GM12891 (cell line): Measurements from ENCODE around the gene RPL5.
A peak's percentile ranks its signal among the peaks of the same experiment; 100 is the strongest.

ENCODE experiments used
- DNase-seq: peaks from one replicate; pipeline ENCODE4 v3.0.0; 2011; ENCODE audit warnings: low spot score; ENCODE audit not compliant: insufficient read length
- FAIRE-seq: peaks from 2 replicates; lab custom pipeline; 2011; peaks lifted over from hg19 to GRCh38; lab: Jason Lieb, UNC
- PAX5 ChIP-seq: IDR thresholded peaks from 2 replicates; pipeline ENCODE4 v1.6.1; 2011; ENCODE audit warnings: low read length, moderate library complexity, mild to moderate bottlenecking; ENCODE audit not compliant: insufficient read depth, severe bottlenecking
- POLR2A ChIP-seq: IDR thresholded peaks from 2 replicates; pipeline ENCODE4 v1.6.1; 2011; ENCODE audit warnings: low read depth, low read length, control low read depth
- POLR2AphosphoS5 ChIP-seq: IDR thresholded peaks from 2 replicates; pipeline ENCODE4 v1.6.1; 2011; ENCODE audit warnings: low read depth, low read length, control low read depth
- POU2F2 ChIP-seq: IDR thresholded peaks from 2 replicates; pipeline ENCODE4 v1.6.1; 2011; ENCODE audit warnings: low read depth, mild to moderate bottlenecking, control low read depth, low read length, moderate library complexity
- SPI1 ChIP-seq: IDR thresholded peaks from 2 replicates; pipeline ENCODE4 v1.6.1; 2011; ENCODE audit warnings: low read depth, low read length, control low read depth
- TAF1 ChIP-seq: IDR thresholded peaks from 2 replicates; pipeline ENCODE4 v1.6.1; 2011; ENCODE audit warnings: low read depth, low read length, control low read depth

Gene RPL5

DNA sequence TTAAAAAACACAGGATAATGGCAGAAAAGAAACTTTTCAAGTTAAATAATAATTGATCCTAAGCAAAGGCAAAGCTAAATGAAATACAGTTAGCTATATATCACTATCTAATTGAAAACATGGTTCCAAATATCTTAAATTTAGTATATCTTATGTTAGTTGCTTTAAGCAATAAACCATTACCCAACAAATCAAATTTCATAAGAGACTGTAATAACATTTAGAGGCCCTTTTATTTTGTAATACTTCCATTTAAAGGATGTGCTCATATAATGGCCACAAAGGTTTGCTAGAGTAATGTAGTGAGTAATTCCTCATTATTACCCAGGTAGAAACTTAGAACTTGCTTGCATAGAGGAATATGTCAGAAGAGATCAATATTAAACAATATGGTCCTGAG, 32.3 kb downstream of the RPL5 start:
- DNase-seq (no peak), FAIRE-seq (no peak)
- no peak for TF ChIP-seq TAF1
- no peak for TF ChIP-seq PAX5
- no peak for TF ChIP-seq POLR2A
- no peak for TF ChIP-seq POLR2AphosphoS5
- TF ChIP-seq SPI1, result no peak
- TF ChIP-seq POU2F2, result no peak

- no peak for TF ChIP-seq POLR2AphosphoS5
- TF ChIP-seq PAX5, result no peak
- TF ChIP-seq POU2F2, result no peak
- no peak for TF ChIP-seq SPI1
- TF ChIP-seq TAF1, result no peak
- TF ChIP-seq POLR2A, result no peak
- DNase-seq, result no peak
- FAIRE-seq, result peak; percentile 13
Measured at GRCh38 chr1:92870591-92870990, 38.8 kb downstream of the RPL5 start.

- no peak for FAIRE-seq
- DNase-seq, result no peak
- TF ChIP-seq TAF1 (no peak), POLR2A (no peak), POU2F2 (no peak)
Measured at GRCh38 chr1:92872719-92873118, 40.9 kb downstream of the RPL5 start.

GRCh38 chr1:92874987-92875386, 43.1 kb downstream of the RPL5 start:
- TF ChIP-seq POLR2AphosphoS5, result no peak
- no peak for TF ChIP-seq PAX5
- no peak for TF ChIP-seq TAF1
- TF ChIP-seq POU2F2, result no peak
- TF ChIP-seq POLR2A, result no peak
- TF ChIP-seq SPI1, result no peak
- DNase-seq (no peak), FAIRE-seq (no peak)

GRCh38 chr1:92876351-92876750, 44.5 kb downstream of the RPL5 start:
- DNase-seq (no peak), FAIRE-seq (no peak)
- no peak for TF ChIP-seq POU2F2
- no peak for TF ChIP-seq POLR2AphosphoS5
- TF ChIP-seq PAX5, result no peak
- no peak for TF ChIP-seq POLR2A
- no peak for TF ChIP-seq SPI1
- TF ChIP-seq TAF1, result no peak

DNA sequence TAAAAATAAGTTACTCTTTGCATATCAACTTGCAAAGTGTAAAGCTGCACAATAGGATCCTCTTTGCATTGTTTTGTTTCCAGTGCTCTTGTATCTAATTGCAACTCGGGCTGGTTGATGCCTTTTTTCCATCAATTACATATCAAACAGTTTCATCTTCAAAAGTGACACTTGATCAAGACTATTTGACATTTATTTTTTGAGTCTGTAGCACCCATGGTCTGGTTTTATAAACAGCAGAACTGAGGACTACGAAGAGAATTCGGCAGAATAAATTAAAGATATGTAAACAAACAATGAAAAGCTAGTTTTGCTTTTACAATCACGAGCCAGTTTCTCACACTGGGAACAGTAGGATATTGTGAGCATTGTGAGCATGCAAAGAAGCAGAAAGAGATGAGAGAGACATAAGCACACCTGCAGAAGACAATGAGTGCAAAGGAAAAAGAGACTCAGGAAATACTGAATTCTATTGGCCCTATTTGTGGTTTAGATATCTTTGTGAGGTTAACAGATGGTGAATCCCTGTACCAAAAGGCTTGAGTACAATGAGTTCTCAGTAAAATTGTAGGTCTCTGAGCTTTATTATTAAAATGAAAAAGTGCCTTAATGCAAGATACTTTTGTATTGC, 45.4 kb downstream of the RPL5 start:
- TF ChIP-seq PAX5 (no peak), POU2F2 (no peak), SPI1 (no peak), TAF1 (no peak), POLR2AphosphoS5 (no peak), POLR2A (no peak)
- DNase-seq, result no peak
- no peak for FAIRE-seq

DNA sequence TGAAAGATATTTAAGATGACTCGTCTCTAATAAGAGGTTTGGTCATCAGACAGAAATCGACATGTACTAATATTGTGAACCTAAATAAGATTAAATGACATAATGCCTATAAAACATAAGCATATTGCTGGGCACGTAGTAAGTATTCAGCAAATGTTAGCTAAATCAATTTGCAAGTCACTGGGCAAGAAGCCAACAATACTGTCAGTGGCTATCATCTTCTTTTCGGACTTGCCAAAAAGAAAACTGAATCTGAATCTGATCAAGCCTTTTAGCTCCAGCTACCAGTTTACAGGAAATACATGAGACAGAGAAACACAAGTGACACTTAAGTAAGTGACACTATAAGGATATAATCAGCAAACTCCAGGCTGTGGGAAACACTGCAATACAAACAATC, 46.0 kb downstream of the RPL5 start:
- TF ChIP-seq PAX5 (no peak), POLR2A (no peak), POLR2AphosphoS5 (no peak), TAF1 (no peak), SPI1 (no peak), POU2F2 (no peak)
- DNase-seq (no peak), FAIRE-seq (peak; percentile 60)

DNA sequence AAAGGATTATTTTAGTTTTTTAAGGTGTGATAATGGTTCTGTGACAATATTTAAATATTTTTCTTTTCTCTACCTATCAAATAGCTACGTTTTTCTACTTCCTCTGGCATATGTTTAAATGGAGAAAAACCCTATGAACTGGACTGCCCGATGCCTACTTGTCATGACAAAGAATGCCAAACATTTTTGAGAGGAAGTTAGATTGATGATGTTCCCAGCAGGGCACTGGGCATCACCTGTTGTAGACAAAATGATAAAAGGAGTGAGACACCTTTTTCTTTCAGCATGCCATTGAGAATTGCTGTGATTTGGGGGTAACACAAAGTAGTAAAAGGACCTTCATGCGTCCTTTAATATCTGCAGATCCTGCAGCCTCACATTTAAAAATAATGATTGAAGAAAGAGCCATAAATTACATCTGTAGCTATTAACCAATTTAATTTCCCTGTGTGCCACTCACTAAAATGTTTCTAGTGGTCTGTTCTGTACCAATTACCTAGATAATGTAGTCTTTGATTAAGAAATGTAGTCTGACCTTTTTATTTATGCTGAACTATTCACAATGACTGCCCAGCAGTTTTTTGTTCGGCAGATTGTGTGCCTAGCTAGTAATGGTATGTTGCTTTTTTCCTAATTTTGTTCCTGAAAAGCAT, 47.6 kb downstream of the RPL5 start:
- FAIRE-seq (no peak), DNase-seq (no peak)
- TF ChIP-seq POLR2AphosphoS5, result no peak
- no peak for TF ChIP-seq PAX5
- TF ChIP-seq SPI1, result no peak
- TF ChIP-seq POU2F2, result no peak
- no peak for TF ChIP-seq POLR2A
- no peak for TF ChIP-seq TAF1

DNA sequence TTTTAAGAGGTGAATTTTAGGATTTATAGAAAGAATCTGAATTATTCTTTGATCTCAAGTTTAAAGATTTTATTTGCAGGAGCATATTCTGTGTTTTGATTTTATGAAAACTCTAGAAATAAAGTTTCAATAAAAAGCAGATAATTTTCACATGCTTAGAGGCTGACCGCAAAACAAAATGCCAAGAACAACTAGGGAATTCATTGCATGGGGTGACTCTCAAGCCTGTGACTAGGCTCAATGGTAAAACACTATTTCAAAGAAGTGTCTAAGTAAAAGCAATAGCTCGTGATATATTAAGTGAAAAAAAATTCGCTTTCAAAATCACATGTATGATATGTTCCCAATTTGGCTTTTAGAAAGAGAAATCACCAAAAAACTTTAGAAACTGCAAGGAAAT, 49.6 kb downstream of the RPL5 start:
- no peak for TF ChIP-seq TAF1
- no peak for TF ChIP-seq POLR2AphosphoS5
- TF ChIP-seq POU2F2, result no peak
- TF ChIP-seq SPI1, result no peak
- no peak for TF ChIP-seq POLR2A
- TF ChIP-seq PAX5, result no peak
- FAIRE-seq, result no peak

DNA sequence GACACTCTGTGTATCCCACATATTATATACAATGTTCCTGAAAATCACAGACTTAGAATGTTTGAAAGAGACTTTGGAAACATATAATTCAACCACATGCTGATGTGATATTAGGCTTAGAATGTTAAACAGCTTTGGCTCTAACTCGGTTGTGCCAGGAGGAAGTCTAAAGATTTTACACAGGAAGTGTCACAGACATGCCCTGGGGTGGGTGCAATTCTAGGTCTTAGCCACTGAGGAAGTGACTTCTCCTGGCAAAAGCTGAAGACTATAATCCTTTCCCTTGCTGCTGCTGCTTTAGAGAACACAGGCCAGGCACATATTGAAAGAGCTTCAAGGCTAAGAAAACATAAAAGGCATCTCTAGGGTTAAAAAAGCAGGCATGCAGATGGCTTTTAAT, 51.0 kb downstream of the RPL5 start:
- peak; percentile 28 for FAIRE-seq
- no peak for DNase-seq
- TF ChIP-seq SPI1 (peak; percentile 30; the same call in 1 of the 2 replicates), TAF1 (no peak), POLR2A (no peak), PAX5 (no peak)

More for the DNA sequence above, 49.6 kb downstream of the RPL5 start:
- no peak for DNase-seq
